ENCODE measurements around the gene ANGEL2.

ANGEL2 gene

DNA sequence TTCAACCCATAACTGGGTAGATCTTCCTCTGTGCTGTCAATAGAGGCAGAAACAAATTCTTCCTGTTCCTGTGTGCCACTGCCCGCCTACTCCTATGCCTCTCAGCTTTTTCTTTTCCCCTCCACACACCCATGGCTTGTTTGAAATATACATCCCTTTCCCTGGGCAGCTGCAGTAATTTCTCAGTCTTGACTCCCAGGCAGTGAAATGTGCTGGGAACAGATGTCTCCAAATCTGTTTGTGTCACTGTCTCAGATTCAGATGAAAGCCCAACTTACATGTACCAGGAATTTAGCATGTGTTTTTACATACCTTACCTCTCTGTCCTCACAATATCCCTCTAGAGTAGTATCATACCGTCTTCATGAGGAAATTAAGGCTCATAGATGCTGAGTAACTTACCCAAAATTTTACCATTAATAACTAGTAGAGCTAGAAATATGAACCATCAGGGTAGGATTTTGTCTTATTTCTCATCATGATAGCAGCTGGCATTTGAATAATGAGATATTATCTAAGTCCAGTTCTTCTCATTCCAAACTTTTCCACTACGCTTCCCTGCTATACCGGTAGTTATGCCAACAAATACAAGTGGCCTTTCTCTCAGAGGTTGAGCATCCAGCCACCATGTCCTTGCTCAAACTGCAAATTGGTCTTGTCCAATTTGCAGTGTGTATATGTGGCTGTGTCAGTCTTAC is 70.1 kb downstream of the ANGEL2 start:
- peaks cover 6% of the 10 kb centered on the region for H3K4me1 ChIP-seq (ENCODE audit: control insufficient read depth, low read depth, low read length)

GRCh38 chr1:212945056-212945455 is 70.6 kb downstream of the ANGEL2 start:
- Histone ChIP-seq H3K4me1 (ENCODE audit: control insufficient read depth, low read depth, low read length) (peaks cover 6% of the 10 kb centered on the region), H3K4me3 (ENCODE audit: low read length) (no peak overlapping the region), H3K27ac (ENCODE audit: low read length) (no peak overlapping the region)

More for the DNA sequence above, 70.1 kb downstream of the ANGEL2 start:
- peaks cover 14% of the 10 kb centered on the region for H3K27me3 ChIP-seq (ENCODE audit: control insufficient read depth, insufficient read depth, low read length)
- no peaks in the 10 kb centered on the region for H3K9me3 ChIP-seq (ENCODE audit: control insufficient read depth, low read depth, low read length)
- H3K9ac ChIP-seq (ENCODE audit: low read length): no peak overlapping the region
- no peaks in the 10 kb centered on the region for H3K36me3 ChIP-seq (ENCODE audit: control insufficient read depth, low read depth, low read length)
- no peak overlapping the region for H3K4me3 ChIP-seq (ENCODE audit: low read length)
- no peak overlapping the region for H3K27ac ChIP-seq (ENCODE audit: low read length)

GRCh38 chr1:212944229-212944901 is 71.3 kb downstream of the ANGEL2 start:
- no peaks in the 10 kb centered on the region for H3K9me3 ChIP-seq (ENCODE audit: control insufficient read depth, low read depth, low read length)
- no peak overlapping the region for H3K4me3 ChIP-seq (ENCODE audit: low read length)
- H3K27ac ChIP-seq (ENCODE audit: low read length): no peak overlapping the region
- H3K9ac ChIP-seq (ENCODE audit: low read length): no peak overlapping the region
- H3K27me3 ChIP-seq (ENCODE audit: control insufficient read depth, insufficient read depth, low read length): peaks cover 8% of the 10 kb centered on the region
- peaks cover 6% of the 10 kb centered on the region for H3K4me1 ChIP-seq (ENCODE audit: control insufficient read depth, low read depth, low read length)
- H3K36me3 ChIP-seq (ENCODE audit: control insufficient read depth, low read depth, low read length): no peaks in the 10 kb centered on the region

More at GRCh38 chr1:212945056-212945455, 70.6 kb downstream of the ANGEL2 start:
- H3K9ac ChIP-seq (ENCODE audit: low read length): no peak overlapping the region
- no peaks in the 10 kb centered on the region for H3K9me3 ChIP-seq (ENCODE audit: control insufficient read depth, low read depth, low read length)
- no peaks in the 10 kb centered on the region for H3K36me3 ChIP-seq (ENCODE audit: control insufficient read depth, low read depth, low read length)
- H3K27me3 ChIP-seq (ENCODE audit: control insufficient read depth, insufficient read depth, low read length): peaks cover 14% of the 10 kb centered on the region

DNA sequence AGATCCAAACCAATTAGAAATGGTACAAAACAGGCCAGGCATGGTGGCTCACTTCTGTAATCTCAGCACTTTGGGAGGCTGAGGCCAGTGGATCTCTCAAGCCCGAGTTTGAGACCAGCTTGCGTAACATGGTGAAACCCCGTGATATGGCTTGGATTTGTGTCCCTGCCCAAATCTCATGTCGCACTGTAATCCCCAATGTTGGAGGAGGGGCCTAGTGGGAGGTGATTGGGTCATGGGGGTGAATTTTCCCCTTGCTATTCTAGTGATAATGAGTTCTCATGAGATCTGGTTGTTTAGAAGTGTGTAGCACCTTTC is 72.3 kb downstream of the ANGEL2 start:
- Histone ChIP-seq H3K36me3 (ENCODE audit: control insufficient read depth, low read depth, low read length) (no peaks in the 10 kb centered on the region), H3K27ac (ENCODE audit: low read length) (no peak overlapping the region), H3K4me1 (ENCODE audit: control insufficient read depth, low read depth, low read length) (peaks cover 6% of the 10 kb centered on the region), H3K4me3 (ENCODE audit: low read length) (no peak overlapping the region), H3K27me3 (ENCODE audit: control insufficient read depth, insufficient read depth, low read length) (no peaks in the 10 kb centered on the region), H3K9ac (ENCODE audit: low read length) (no peak overlapping the region), H3K9me3 (ENCODE audit: control insufficient read depth, low read depth, low read length) (no peaks in the 10 kb centered on the region)

DNA sequence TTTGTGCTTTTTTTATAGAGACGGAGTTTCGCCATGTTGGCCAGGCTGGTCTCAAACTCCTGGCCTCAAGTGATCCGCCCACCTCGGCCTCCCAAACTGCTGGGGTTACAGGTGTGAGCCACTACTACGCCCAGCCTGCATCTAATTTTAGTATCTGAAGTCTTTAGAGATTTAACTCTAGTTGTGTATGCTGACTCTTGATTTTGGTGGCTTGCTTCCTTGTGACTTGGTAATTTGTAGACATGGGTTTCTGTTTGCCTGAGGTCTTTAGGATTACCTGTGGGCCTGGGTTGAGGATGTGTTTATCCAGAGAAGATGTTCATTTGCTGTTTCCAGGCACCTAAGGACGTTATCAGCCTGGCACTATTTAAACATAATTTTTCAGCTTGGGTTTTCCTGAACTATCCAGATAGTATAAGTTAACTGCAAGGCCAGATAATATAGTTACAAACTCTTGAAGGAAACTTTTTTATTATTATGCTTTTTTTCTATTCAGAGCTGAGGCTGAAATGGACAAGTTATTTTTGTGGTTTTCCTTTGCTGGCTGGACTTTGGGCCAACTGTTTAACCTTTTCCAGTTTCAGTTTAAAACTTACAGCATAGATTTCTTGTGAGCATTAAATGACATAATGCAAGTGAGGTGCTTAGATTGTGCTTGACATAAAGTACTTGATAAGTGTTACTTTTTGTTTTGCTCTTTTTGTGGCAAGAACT is 72.8 kb downstream of the ANGEL2 start:
- H3K27me3 ChIP-seq (ENCODE audit: control insufficient read depth, insufficient read depth, low read length): no peaks in the 10 kb centered on the region
- H3K4me1 ChIP-seq (ENCODE audit: control insufficient read depth, low read depth, low read length): peaks cover 6% of the 10 kb centered on the region

More for the DNA sequence above, 72.8 kb downstream of the ANGEL2 start:
- no peaks in the 10 kb centered on the region for H3K9me3 ChIP-seq (ENCODE audit: control insufficient read depth, low read depth, low read length)
- no peak overlapping the region for H3K9ac ChIP-seq (ENCODE audit: low read length)
- H3K4me3 ChIP-seq (ENCODE audit: low read length): no peak overlapping the region
- H3K27ac ChIP-seq (ENCODE audit: low read length): no peak overlapping the region
- H3K36me3 ChIP-seq (ENCODE audit: control insufficient read depth, low read depth, low read length): no peaks in the 10 kb centered on the region
